ENCODE measurements around the gene TMA7. TPM values are rescaled to one million over a fixed set of nuclear protein-coding genes. Genes with fewer than 3 reads are reported as not detected.

Gene TMA7
- total and polyA plus RNA-seq, 9 of the 15 experiments (the other 6 are each of a cell fraction or from before 2014, with no cell fraction given): 209 to 1,003 (median 486) TPM

- no peak for TF ChIP-seq ESRRA (IDR thresholded peaks at IDR 0.05; ENCODE audit: borderline replicate concordance, low read depth)
- TF ChIP-seq POLR3A (IDR thresholded peaks at IDR 0.05; ENCODE audit: borderline replicate concordance, extremely low read depth, insufficient read depth, insufficient read length): no peak
- no peak for TF ChIP-seq ZNF79 (CRISPR knock-in tag; IDR thresholded peaks at IDR 0.05; ENCODE audit: low read depth)
- no peak for TF ChIP-seq BRD4 (IDR thresholded peaks at IDR 0.05)
- TF ChIP-seq ZC3H11A (IDR thresholded peaks at IDR 0.05; ENCODE audit: low read depth, low read length): no peak
- TF ChIP-seq MED1 (CRISPR knock-in tag; IDR thresholded peaks at IDR 0.05; ENCODE audit: borderline replicate concordance): no peak
- no peak for TF ChIP-seq THRB (CRISPR knock-in tag; conservative IDR thresholded peaks at IDR 0.05)
- peak; percentile 71; the same call in 1 of the 2 replicates for TF ChIP-seq NKRF (IDR thresholded peaks at IDR 0.05; ENCODE audit: borderline replicate concordance)
- TF ChIP-seq CREB3 (tag; conservative IDR thresholded peaks at IDR 0.05; ENCODE audit: low read depth): no peak
- no peak for TF ChIP-seq KAT2B (IDR thresholded peaks at IDR 0.05; ENCODE audit: low read depth, low read length)
- TF ChIP-seq CAMTA2 (CRISPR knock-in tag; conservative IDR thresholded peaks at IDR 0.05): no peak
- TF ChIP-seq HNRNPLL (IDR thresholded peaks at IDR 0.05; ENCODE audit: low read depth, low read length, poor library complexity, severe bottlenecking): peak; percentile 52
- no peak for TF ChIP-seq MEF2D (tag; conservative IDR thresholded peaks at IDR 0.05; ENCODE audit: low read depth)
- TF ChIP-seq HDAC1 (IDR thresholded peaks at IDR 0.05): peak in 1 of 2 experiments; percentile 86; a peak in 2 of 4 replicates
- TF ChIP-seq U2AF1 (optimal IDR thresholded peaks at IDR 0.05; ENCODE audit: low read depth, low read length): peak; percentile 59
- no peak for TF ChIP-seq PHTF2 (CRISPR knock-in tag; IDR thresholded peaks at IDR 0.05)
- TF ChIP-seq GATAD2B (IDR thresholded peaks at IDR 0.05; ENCODE audit: borderline replicate concordance): peak; percentile 54
- TF ChIP-seq HIVEP1 (CRISPR knock-in tag; IDR thresholded peaks at IDR 0.05): no peak
- TF ChIP-seq JUND (IDR thresholded peaks at IDR 0.05; ENCODE audit: borderline replicate concordance, low read depth, low read length): peak; percentile 16; the same call in 1 of the 2 replicates
- no peak; the same call in 2 of the 3 replicates for TF ChIP-seq JUND (tag; IDR thresholded peaks at IDR 0.05; ENCODE audit: borderline replicate concordance, low read depth, low read length)
- no peak for TF ChIP-seq CSDE1 (IDR thresholded peaks at IDR 0.05)
- TF ChIP-seq ZNF174 (CRISPR knock-in tag; IDR thresholded peaks at IDR 0.05): no peak
- TF ChIP-seq CREM (IDR thresholded peaks at IDR 0.05; ENCODE audit: low read depth): peak; percentile 99
- TF ChIP-seq KLF13 (tag; IDR thresholded peaks at IDR 0.05; ENCODE audit: borderline replicate concordance, low read depth): no peak
- TF ChIP-seq SRF (CRISPR knock-in tag; IDR thresholded peaks at IDR 0.05): no peak
Measured at GRCh38 chr3:48446425-48447193, 6.6 kb downstream of the TMA7 start, which contains the start of gene ATRIP (continued).

Measured in K562 (cell line).